Stimulated activated CD4-positive, alpha-beta T cell treated with anti-CD3 and anti-CD28 coated beads, Interleukin-2, amount 100 ng/mL, for 48 hours (primary cell): Measurements from ENCODE around the gene RALGAPA2.
"Not testable (repeated sequence)": the region's sequence is repeated elsewhere in the genome, so short reads cannot be mapped to it uniquely, and the experiment has no call there.

Experiments
- DNase-seq, 2 donors: peaks; one replicate each; pipeline ENCODE4 v3.0.0-alpha.2; 2020

The RALGAPA2 gene

DNA sequence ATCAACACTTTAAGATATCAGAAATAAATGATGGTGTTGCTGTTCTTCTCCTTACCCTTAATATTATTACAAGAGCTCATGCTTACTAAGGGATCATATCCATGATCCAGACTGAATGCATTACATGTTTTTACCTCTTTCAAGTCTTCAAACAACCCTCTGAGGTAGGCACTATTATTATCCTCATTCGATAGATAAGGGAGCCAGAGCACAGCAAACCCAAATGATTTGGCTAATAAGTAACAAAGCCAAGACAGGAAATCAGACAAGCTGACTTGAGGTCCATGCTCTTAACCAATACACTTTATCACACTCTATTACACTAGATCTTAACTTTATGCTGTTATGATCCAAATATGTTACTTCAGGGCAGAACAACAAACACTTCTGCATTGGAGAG lies 145.9 kb downstream of the RALGAPA2 start:
- DNase-seq, result no peak

DNA sequence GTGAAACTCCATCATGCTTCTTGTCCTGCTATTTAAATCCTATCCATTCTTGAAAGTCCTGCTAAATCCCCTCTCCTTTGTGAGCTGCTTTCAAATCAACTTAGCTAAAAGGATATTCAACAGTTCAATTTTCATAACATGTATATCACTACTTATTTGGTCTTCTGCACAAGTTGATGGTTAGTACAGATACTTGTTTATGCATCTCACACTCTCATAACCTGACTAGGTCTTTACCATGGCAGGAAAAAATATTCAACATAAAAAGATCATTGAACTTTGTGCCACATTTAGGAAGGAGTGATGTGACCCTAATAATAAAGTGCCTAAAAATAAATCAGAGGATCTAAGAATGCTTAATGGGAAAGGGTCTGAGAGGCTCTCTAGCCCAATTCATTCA lies 148.2 kb downstream of the RALGAPA2 start:
- no peak for DNase-seq

DNA sequence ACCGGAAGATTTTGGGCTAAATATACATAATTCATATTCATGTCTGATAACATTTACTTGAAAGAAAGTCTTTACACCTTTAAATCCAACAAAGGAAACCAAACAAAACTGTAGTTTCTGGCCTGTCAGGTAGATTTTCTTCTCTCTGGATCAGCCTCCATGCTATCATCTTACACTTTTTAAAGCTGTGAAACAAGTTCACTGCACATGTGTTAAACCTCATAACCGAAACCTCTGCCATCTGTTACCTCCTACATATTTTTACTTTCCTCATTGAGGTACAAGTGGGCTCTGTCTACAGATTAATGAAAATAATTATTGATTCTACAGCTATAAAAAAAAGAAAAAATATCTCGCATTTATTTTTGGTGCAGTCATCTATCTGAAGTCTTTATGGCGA lies 149.9 kb downstream of the RALGAPA2 start:
- no peak for DNase-seq

DNA sequence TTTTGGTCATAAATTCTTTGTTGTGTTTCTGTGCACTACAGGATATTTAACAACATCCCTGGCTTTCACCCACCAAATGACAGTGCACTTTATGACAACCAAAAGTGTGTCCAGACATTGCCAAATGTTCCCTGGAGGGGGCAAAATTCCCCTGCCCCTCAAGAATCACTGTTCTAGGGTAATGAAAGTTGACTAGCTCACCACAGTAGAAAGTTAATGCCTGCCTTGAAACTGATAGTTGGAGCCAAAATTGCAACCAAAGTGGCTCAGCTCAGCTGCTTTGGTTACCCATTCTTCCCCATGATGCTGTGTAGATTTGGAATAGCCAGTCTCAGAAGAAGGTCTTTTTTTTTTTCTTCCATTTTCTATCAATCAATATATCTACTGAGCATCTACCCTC lies 150.6 kb downstream of the RALGAPA2 start:
- DNase-seq, result no peak

DNA sequence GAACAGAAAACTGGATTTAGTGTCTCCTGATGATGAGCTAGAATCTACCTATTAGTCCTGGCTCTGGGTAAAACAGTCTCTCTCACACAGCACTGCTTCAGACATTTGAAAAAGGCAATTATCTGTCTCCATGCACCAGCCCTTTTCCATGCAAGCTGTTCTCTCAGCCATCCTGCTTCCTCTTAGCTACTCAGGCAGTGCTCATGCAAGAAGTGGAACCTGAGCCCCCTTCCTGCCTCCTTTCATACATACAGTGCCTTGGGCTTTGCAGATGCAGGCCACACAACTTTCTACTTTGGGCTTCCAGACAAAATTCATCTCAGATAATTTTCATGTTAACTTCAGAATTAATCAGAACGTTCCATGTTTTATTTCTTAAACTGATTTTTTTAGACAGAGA lies 151.3 kb downstream of the RALGAPA2 start:
- no peak for DNase-seq

DNA sequence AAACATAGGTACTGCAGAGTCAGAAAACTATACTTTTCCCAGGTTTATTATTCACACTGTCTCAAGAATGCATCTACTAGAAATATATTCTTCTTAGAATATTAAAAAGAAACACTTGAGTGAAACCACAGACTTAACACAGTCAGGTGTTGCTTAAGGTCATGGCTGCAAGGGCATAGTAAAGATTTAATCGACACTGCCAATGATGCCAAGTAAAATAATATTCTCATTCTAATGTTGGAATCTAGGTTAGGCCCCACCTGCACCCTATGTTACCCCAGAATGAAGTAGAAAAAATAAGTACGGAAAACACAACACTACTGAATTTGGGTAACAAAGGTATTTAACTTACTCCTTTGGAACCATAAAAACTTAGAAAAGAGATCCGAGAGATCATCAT lies 155.0 kb downstream of the RALGAPA2 start:
- no peak for DNase-seq

DNA sequence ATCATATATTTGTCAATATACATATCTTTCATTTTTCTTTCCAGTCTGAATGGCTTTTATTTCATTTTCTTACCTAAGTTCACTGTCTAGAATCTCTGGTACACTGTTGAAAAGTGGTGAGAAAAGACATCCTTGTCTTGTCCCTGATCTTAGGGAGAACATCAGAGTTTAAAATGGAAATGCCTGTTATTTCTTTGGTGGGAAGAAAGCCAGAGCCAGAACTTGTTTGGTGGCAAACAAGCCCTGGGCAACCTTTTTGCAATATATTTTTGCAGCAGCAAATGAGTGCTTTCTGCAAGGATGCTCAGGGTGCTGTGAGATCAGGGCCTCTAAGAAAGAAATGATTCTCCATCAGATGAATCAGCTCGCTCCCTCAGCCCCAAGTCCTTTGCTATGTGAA lies 156.6 kb downstream of the RALGAPA2 start:
- DNase-seq, result no peak

DNA sequence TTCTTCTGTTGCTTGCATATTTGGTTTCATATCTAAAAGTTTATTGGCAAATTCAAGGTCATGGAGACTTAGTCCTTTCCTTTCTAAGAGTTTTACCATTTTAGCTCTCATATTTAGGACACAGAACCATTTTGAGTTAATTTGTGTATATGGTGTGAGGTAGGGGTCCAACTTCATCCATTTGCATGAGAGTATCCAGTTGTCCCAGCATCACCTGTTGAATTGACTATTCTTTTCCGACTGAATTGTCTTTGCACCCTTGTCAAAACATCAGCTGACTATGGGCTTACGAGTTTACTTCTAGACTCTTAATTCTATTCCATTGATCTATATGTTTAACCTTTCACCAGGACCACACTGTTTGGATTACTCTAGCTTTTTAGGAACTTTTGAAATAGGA lies 157.5 kb downstream of the RALGAPA2 start:
- no peak for DNase-seq

DNA sequence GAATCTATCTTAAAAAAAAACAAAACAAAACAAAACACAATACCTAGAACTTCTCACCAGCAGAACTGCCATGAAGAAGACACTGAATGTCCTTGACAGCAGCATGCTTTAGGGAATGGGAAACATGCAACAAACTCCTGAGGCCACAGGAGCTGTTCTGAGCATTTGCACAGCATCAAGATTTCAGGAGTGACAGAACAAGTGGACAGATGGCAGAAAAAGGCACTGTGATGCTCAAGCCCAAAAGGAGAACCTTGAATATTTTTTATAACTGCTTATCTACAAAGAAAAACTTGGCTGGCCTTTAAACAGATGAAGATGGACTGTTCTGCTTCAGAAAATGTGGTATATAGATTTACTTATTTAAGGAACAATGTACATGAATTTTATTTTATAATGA lies 158.9 kb downstream of the RALGAPA2 start:
- no peak for DNase-seq

DNA sequence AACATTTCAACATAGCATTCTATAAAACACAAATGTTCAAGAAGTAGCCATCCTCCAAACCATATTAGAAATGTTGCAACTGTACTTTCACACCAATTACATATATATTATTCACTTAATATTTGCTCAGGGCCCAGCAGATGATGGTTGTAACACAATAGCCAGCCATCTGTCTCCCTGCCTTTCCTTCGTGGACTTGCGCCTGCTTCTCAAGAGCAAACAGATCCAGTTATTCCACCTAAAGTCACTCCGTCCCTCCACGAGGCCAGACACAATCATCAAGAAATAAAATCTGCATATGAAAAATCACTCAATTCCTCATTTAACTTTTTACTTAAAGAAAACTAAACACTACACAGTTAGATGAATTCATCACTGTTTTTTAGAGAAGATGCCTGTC lies 160.4 kb downstream of the RALGAPA2 start:
- no peak for DNase-seq

DNA sequence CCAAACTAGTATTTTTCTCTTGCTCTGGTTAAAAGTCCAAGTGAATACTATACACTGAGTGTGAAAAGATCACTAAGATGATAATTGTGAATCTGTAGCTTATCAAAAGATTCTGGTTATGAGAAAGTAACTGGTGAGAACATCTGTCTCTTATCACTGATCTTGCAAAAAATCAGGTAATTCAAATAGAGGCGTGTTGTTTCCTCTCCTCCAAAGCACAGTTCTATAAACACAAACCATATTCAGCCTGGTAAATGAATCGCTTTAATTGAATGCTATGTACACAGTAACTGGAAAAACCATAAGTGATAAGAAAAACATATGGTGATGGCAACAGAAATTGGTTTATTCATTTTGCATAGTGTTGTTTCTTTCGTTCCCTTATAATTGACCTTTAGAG lies 161.0 kb downstream of the RALGAPA2 start:
- DNase-seq, result no peak

DNA sequence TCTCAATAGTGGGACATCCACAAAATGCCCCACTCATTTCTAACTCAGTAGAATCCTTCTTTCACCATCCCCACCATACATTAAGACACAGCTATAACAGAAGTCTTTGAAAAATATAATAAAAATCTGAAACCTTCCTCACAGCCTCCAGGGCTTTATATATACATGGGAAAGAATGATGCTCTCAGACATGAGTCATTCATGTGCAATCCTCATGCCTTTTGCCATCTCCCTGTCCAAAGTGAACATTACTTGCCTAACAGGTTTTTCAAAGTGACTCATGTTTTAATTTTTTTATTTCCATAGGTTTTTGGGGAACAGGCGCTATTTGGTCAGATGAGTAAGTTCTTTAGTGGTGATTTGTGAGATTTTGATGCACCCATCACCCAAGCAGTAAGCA lies 162.7 kb downstream of the RALGAPA2 start:
- no peak for DNase-seq

DNA sequence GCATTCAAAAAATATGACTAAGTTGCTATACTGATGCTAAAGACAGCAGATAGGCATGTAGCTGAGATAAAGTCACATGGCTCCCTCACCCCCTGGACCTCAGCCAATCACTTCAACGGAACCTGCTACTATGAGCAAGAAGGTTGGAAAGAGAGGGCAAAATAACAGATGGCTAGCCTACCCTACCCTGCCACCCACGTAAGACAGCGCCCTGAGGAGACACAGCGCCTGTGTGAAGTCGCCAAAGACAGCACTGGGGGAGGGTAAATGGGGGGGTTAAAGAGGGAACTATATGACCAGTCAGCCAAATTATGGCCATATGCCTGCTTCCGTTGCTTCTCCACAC lies 163.2 kb downstream of the RALGAPA2 start:
- DNase-seq, result no peak

DNA sequence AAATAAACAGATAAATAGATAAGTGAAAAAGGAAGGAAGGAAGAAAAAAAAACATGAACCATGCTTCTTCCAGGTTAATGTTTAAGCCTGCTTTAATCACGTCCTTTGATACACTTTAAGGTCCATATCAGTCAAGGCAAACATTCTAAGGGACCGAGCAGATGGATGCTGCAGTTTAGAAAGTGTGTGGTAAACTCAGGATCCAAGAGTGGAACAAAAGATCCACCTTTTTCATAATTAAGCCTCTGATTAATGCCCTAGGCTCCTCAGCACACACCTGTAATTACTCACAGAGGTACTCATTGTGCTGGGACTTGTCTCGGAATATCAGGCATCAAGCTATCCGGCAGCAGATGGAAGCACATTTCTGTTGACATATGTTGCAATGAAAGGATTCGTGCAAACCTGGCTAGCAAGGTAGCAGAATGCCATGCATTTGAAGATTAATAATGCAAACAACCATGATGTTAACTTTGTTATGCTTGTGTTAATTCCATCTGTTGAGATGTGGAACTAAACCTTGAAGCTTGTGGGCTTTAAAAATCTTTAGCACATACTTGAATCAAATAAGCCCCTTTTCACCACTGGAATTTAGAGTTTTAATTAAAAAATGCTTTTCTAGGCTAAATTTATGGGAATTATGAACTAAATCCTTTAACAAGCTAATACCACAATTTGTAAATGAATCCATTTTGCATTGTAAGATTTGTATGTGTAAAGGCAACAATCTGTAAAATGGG lies 163.7 kb downstream of the RALGAPA2 start:
- no peak for DNase-seq

DNA sequence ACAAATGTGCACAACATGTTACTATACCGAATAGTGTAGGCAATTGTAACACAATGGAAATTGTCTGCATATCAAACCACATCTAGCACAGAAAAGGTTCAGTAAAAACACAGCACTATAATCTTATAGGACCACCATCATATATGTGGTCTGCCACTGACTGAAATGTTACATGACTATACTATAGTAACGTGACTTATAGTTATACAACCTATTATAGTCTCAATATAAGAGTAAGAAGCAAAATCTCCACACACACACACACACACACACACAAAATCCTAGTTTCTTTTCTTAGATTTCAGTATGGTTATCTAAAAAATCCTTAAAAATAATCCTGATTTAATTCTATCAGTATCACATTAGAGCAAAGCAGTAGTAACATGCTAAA lies 164.6 kb downstream of the RALGAPA2 start:
- no peak for DNase-seq

DNA sequence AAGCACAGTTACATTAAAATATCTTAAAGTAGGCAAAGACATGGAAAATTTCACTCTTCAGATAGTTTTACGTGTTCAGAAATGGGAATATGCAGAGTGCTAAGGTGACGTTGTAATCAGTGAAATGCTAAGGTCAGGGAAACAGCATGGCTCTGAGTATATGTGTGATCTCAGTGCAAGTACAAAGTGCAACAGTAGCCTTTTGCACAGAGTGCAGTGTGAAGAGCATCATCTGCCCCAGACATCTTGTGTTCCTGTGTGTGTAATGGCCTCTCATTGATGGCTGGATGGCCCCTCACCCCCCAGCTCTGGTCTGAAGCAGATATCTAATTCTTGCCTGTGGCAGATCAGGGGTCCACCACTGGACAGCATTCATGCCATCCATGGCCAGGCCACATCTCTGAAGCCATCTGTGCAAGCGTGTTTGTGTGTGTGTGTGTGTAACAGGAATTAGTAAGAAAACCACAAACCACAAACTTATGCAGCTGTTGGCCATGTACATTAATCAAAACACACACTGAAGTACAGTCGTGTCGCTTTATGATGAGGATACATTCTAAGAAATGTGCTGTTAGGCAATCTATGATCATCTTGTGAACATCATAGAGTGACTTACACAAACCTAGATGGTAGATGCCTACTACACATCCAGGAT lies 165.1 kb downstream of the RALGAPA2 start:
- DNase-seq, result no peak

DNA sequence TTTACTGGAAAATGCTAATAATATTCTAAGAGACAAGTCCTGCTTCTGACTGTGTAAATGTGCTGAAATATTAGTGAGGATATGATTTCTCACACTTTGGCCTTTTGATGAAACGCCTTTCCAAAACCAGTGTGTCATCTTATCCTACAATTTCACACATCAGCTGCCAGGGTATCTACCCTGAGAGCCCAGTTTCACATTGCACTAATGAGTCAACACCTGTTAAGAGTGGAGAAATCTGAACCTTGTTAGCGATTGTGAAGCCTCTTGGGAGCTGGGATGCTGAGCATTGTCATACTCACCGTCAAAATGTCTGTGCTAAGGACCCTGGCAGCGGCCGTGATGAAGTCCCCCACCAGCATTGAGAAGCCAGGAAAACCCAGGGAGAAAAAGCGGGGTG lies 166.0 kb downstream of the RALGAPA2 start:
- DNase-seq, result no peak

DNA sequence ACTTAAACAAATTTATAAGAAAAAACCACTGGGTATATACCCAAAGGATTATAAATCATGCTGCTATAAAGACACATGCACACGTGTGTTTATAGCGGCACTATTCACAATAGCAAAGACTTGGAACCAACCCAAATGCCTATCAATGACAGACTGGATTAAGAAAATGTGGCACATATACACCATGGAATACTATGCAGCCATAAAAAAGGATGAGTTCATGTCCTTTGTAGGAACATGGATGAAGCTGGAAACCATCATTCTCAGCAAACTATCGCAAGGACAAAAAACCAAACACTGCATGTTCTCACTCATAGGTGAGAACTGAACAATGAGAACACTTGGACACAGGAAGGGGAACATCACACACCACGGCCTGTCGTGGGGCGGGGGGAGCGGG lies 169.1 kb downstream of the RALGAPA2 start:
- DNase-seq, result not testable (repeated sequence)

DNA sequence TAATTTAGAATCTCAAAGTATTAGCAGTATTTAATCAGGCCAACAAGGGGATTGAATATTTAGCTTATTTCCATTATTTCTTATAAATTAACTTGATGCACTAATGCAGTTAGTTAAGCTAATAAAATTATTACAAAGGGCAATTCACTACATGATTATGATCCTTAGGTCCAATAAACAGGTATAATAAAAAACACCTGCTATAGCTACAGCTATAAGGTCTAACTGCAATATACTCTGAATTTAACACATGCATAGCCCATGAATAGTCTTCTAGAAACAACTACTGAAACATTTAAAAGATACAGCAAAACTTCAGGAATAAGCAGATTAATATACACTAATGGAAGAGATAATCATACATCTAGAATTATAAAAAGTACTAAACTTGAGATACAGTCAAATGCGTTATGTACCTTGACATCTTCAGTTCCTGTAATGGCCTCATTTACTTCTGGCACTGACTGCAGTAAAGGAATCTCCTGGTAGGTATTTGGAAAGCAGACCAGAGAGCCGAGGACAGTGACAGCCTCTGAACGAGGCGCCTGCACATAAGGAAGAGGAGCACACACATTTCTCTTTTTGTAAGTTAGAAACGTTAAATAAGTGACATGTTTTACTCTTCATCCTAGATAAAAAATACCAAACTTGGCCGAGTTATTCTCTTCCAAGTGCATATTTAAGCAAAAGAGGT lies 176.1 kb downstream of the RALGAPA2 start:
- no peak for DNase-seq

DNA sequence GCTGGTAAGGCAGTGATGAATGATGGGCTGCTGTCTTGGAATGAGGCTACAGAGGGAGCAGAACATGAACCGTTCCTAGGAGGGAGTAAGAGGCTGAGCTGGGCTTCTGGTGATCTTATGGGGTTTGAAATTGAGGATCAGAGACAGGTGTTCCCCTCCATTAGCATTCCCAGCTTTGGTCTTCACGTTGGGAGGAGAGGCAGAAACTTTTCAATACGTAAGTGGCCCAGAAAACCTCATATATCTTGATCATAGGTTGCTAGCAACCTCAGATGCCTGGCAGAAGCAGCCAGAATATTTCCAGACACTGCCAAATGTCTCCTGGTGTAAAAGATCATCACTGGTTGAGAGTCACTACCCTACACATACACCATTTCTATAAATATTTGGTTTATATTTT lies 177.4 kb downstream of the RALGAPA2 start:
- no peak for DNase-seq

DNA sequence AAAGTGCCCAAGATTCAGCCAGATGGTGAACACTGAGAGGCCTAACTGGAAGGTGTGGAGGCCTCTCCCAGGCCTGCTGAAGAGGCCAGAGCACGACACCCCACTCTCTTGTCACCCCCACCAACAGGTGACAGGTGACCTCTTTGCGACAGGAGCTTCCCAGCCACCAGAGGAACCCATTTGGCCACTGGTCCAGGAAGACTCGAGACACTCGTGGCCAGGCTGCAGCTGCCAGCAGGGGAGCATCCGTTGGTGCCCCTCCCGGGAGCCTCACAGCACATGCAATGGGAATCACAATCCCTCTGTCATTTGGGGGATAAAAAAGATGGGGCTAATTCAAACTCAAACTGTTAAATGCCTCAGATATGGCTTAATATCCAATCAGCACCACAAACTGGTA lies 181.2 kb downstream of the RALGAPA2 start:
- DNase-seq, result no peak

DNA sequence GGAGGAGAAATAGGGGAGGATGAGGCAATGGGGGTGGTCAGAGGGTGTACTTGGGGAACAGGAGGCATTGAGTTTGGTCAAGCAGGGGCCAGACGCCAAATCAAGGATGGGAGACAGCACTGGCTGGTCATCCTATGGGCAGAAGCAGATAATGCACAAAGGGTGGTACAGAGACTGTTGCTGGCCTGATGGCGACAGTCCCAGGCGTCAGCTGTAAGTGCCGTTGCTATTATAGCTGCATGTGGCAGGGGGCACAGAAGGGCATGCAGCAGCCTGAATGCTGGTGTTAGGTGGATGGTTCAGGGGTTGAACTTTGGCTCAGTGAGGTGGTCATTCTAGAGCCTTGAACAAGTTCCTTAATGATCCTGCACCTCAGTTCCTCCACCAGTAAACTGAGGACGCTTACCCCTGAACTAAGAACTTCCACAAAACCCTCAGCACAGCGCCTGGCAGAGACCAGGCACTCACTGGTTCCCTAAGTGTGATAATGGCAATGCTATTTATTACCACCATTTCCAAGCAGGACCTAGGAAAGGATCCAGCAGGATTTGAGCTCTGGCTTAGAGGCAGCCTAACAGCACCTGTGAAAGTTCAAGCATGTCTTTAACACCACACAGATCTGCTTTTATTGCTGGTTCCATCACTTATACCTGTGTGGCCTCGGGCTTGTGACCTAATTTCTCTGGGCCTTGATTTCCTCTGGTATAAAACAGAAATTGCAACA lies 181.9 kb downstream of the RALGAPA2 start:
- DNase-seq, result no peak

DNA sequence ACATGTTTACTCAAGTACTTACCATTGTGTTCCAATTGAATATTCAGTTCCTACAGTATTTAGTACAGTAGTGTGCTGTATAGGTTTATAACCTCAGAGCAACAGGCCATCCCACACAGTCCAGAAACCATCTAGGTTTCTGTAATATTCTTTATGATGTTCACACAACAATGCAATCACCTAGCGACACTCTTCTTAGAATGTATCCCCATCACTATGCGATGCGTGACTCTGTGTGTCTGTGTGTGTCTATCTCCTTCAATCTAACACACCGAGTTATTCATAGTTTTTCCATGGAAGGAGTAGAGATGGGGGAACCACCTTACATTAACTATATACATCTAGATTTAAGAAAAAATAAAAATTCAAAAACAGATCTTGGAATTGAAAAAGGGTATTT lies 182.8 kb downstream of the RALGAPA2 start:
- no peak for DNase-seq

DNA sequence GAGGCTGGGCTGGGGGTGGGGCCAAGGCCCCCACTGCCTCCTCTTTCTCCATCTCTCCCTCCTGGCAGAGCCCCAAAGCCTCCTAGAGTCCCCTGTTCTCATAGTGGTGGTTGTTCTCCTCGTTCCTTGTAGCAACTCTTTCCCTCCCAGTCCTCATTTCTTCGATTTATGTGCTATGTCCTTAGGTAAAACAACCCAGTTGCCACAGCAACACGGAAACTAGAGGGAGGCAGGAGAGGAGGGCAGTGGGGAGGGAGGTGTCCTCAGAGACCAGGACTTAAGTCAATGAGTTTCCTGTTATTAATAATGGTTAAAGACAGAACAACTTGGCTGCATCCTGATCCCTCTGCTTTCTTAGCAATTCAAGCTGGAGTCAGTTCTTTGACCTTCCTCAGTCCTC lies 183.6 kb downstream of the RALGAPA2 start:
- DNase-seq, result no peak
